K562 (cell line): ENCODE measurements around the gene KIF5A. TPM values are rescaled to one million over a fixed set of nuclear protein-coding genes. Genes with fewer than 3 reads are reported as not detected.

ENCODE experiments used
- HMBOX1 ChIP-seq: sonication (generic); IDR thresholded peaks from 2 replicates; pipeline ENCODE4 v1.6.1; 2016
- NR2F6 ChIP-seq: fragments of 450-650 bp; formaldehyde crosslinking; IDR thresholded peaks from 2 replicates; pipeline ENCODE4 v1.4.0; 2020; ENCODE audit warnings: mild to moderate bottlenecking
- RFX7 ChIP-seq: fragments of 250-450 bp; sonication (Bioruptor Pico); IDR thresholded peaks from 2 replicates; pipeline ENCODE4 v1.5.1; 2021; ENCODE audit warnings: mild to moderate bottlenecking
- SAFB2 ChIP-seq: fragments of 200-400 bp; formaldehyde crosslinking; IDR thresholded peaks from 2 replicates; pipeline ENCODE4 v1.6.1; 2018; ENCODE audit warnings: borderline replicate concordance, low read length, low read depth, moderate library complexity; ENCODE audit not compliant: severe bottlenecking
- SMARCB1 ChIP-seq: IDR thresholded peaks from 2 replicates; pipeline ENCODE4 v1.6.1; 2011; ENCODE audit warnings: improper control_type of control experiment, low read depth; ENCODE audit not compliant: insufficient read length
- ZNF217 ChIP-seq: sonication (generic); formaldehyde crosslinking; IDR thresholded peaks from 2 replicates; pipeline ENCODE4 v1.8.0; 2022; ENCODE audit warnings: mild to moderate bottlenecking, missing genetic modification reagents
- ZNF318 ChIP-seq, 2 experiments: fragments of 450-650 bp; IDR thresholded peaks; 2 replicates each; pipeline ENCODE4 v1.6.1; 2016; ENCODE audit warnings: mild to moderate bottlenecking in 2 of 2, borderline replicate concordance in 1 of 2, low read depth in 1 of 2, moderate library complexity in 1 of 2
- ZNF407 ChIP-seq: fragments of 450-650 bp; IDR thresholded peaks from 2 replicates; pipeline ENCODE4 v1.6.1; 2016; ENCODE audit warnings: low read depth
- ZNF436 ChIP-seq: fragments of 250-450, 450-650 bp; sonication (Bioruptor Pico); formaldehyde crosslinking; IDR thresholded peaks from 2 replicates; pipeline ENCODE4 v1.7.0; 2020; ENCODE audit warnings: mild to moderate bottlenecking
- ZNF707 ChIP-seq: fragments of 250-450 bp; sonication (Bioruptor Pico); conservative IDR thresholded peaks from 2 replicates; pipeline ENCODE4 v1.8.0; 2022; ENCODE audit warnings: inconsistent platforms, mild to moderate bottlenecking, moderate library complexity
- polyA plus RNA-seq, 8 experiments: library from polyadenylated mRNA; depleted of rRNA in 4 of 8; stranded (reverse) in 5 of 8; unstranded in 3 of 8; fragments of >200 nt; fragmentation: Nextera tagmentation in 2 of 8; fragmentation: Illumina TruSeq in 1 of 8; extraction: Ambion mirVana in 2 of 8; extraction: Trizol in 1 of 8; gene quantifications; 2 replicates each; pipeline versions ENCODE4 v1.2.1 to v1.2.3, GENCODE V29; 2011 to 2014; ENCODE audit warnings: inconsistent platforms in 1 of 8, missing spikeins in 1 of 8
- total RNA-seq, 7 experiments: library from RNA; depleted of rRNA in 6 of 7; stranded (reverse); fragments of >200 nt in 6 of 7; fragmentation: Illumina TruSeq in 2 of 7; extraction: Trizol in 2 of 7; gene quantifications; 2 replicates each; pipeline versions ENCODE4 v1.2.1 to v1.2.3, GENCODE V29; 2011 to 2021; ENCODE audit warnings: low replicate concordance in 1 of 7

The KIF5A gene
- total and polyA plus RNA-seq, 9 of the 15 experiments (the other 6 are each of a cell fraction or from before 2014, with no cell fraction given) = 3.4 to 17.7 (median 8.0) TPM

- TF ChIP-seq ZNF407 (no peak), RFX7 (CRISPR knock-in tag) (no peak), ZNF707 (no peak), ZNF217 (CRISPR knock-in tag) (no peak), HMBOX1 (no peak), SMARCB1 (no peak), ZNF436 (no peak), NR2F6 (CRISPR knock-in tag) (no peak), ZNF318 (IDR thresholded peaks at IDR 0.05; ENCODE audit: borderline replicate concordance in 1 of 2, low read depth in 1 of 2) (no peak), SAFB2 (no peak)
Observed at GRCh38 chr12:57549909-57550640, at the start of gene KIF5A (continued).
